Keratinocyte (primary cell): ENCODE data around the gene SMIM23. TPM values are rescaled to one million over a fixed set of nuclear protein-coding genes. Genes with fewer than 3 reads are reported as not detected.

ENCODE experiments used
- DNase-seq: peaks from one replicate; pipeline ENCODE4 v3.0.0-alpha.2; 2011; ENCODE audit warnings: low read depth, missing footprints, low spot score
- FAIRE-seq: peaks from 2 replicates; lab custom pipeline; 2011; peaks lifted over from hg19 to GRCh38; lab: Jason Lieb, UNC
- H2AFZ ChIP-seq: 2 replicates; pipeline ENCODE4 v1.6.0; 2012; ENCODE audit warnings: low read length, control low read depth, inconsistent platforms; ENCODE audit not compliant: control insufficient read depth
- H3K27ac ChIP-seq: 2 replicates; pipeline ENCODE4 v1.5.1; 2011; ENCODE audit warnings: low read length; ENCODE audit not compliant: control insufficient read depth, insufficient read depth
- H3K27me3 ChIP-seq: 3 replicates; pipeline ENCODE4 v1.6.0; 2011; ENCODE audit warnings: low read length; ENCODE audit not compliant: control insufficient read depth, insufficient read depth; ENCODE audit errors: extremely low read depth
- H3K36me3 ChIP-seq, 2 experiments: 2 replicates in 1 of 2; 3 replicates in 1 of 2; pipeline ENCODE4 v1.5.1; 2011; ENCODE audit warnings: low read length in 2 of 2, mild to moderate bottlenecking in 1 of 2; ENCODE audit not compliant: control insufficient read depth in 2 of 2, insufficient read depth in 2 of 2; ENCODE audit errors: extremely low read depth in 1 of 2
- H3K4me1 ChIP-seq: 3 replicates; pipeline ENCODE4 v1.5.1; 2011; ENCODE audit warnings: low read length; ENCODE audit not compliant: control insufficient read depth, insufficient read depth; ENCODE audit errors: extremely low read depth
- H3K4me2 ChIP-seq: 3 replicates; pipeline ENCODE4 v1.6.0; 2011; ENCODE audit warnings: low read depth, low read length; ENCODE audit not compliant: control insufficient read depth, insufficient read depth; ENCODE audit errors: extremely low read depth
- H3K4me3 ChIP-seq, 3 experiments: fragments of 200-600 bp in 1 of 3; sonication (generic) in 1 of 3; 2 replicates in 2 of 3; 3 replicates in 1 of 3; pipeline ENCODE4 v1.5.1; 2011 to 2016; ENCODE audit warnings: low read length in 3 of 3, mild to moderate bottlenecking in 3 of 3, control low read depth in 2 of 3, inconsistent platforms in 1 of 3, low read depth in 1 of 3, mixed read lengths in 1 of 3, mixed run types in 1 of 3, moderate library complexity in 1 of 3; ENCODE audit not compliant: control insufficient read depth in 2 of 3, insufficient read depth in 2 of 3; ENCODE audit errors: extremely low read depth in 1 of 3
- H3K79me2 ChIP-seq: 2 replicates; pipeline ENCODE4 v1.6.0; 2012; ENCODE audit warnings: low read length; ENCODE audit not compliant: control insufficient read depth, insufficient read depth
- H3K9ac ChIP-seq: 3 replicates; pipeline ENCODE4 v1.6.0; 2011; ENCODE audit warnings: low read length; ENCODE audit not compliant: control insufficient read depth, insufficient read depth; ENCODE audit errors: extremely low read depth
- H3K9me1 ChIP-seq: 3 replicates; pipeline ENCODE4 v1.6.0; 2011; ENCODE audit warnings: low read length; ENCODE audit not compliant: control insufficient read depth, insufficient read depth; ENCODE audit errors: extremely low read depth
- H3K9me3 ChIP-seq: 2 replicates; pipeline ENCODE4 v1.5.1; 2012; ENCODE audit warnings: low read depth, low read length; ENCODE audit not compliant: control insufficient read depth
- H4K20me1 ChIP-seq: 3 replicates; pipeline ENCODE4 v1.6.0; 2011; ENCODE audit warnings: low read length; ENCODE audit not compliant: control insufficient read depth, insufficient read depth; ENCODE audit errors: extremely low read depth
- EZH2 ChIP-seq: IDR thresholded peaks from one replicate; pipeline ENCODE4 v1.6.1; 2012; ENCODE audit warnings: inconsistent platforms, mild to moderate bottlenecking, low read length, moderate library complexity
- dilution Hi-C: fragments of 300-500 bp; cut with MboI; formaldehyde crosslinking; loops from one replicate; pipeline ENCODE4 v1.7.0; 2020; ENCODE audit warnings: low sequenced_read_pairs; ENCODE audit not compliant: extremely low pct_ligation_motif_present
- polyA plus RNA-seq, 5 experiments: library from polyadenylated mRNA; depleted of rRNA in 3 of 5; stranded (reverse) in 3 of 5; stranded (forward) in 1 of 5; unstranded in 1 of 5; fragments of >200 nt; gene quantifications; 1 replicate in 1 of 5; 2 replicates in 3 of 5; 3 replicates in 1 of 5; pipeline versions ENCODE4 v1.2.1 to v1.2.3, GENCODE V29; 2011 to 2012; ENCODE audit warnings: missing spikeins in 2 of 5, low read depth in 1 of 5, low replicate concordance in 1 of 5
- TF ChIP-seq, protein P1 (sequence below), 3 experiments: IDR thresholded peaks in 1 of 3; conservative IDR thresholded peaks in 1 of 3; optimal IDR thresholded peaks in 1 of 3; 2 replicates in 2 of 3; 3 replicates in 1 of 3; pipeline versions ENCODE3 to v1.5.1; 2011; ENCODE audit warnings: low read length in 3 of 3, mild to moderate bottlenecking in 3 of 3, moderate library complexity in 2 of 3, control low read depth in 1 of 3, inconsistent platforms in 1 of 3; ENCODE audit not compliant: insufficient read depth in 2 of 3; ENCODE audit errors: extremely low read depth in 1 of 3

SMIM23 gene
- polyA plus RNA-seq, 1 donor (not counting 4 experiments of a cell fraction or from before 2014, with no cell fraction given), result not detected

DNA sequence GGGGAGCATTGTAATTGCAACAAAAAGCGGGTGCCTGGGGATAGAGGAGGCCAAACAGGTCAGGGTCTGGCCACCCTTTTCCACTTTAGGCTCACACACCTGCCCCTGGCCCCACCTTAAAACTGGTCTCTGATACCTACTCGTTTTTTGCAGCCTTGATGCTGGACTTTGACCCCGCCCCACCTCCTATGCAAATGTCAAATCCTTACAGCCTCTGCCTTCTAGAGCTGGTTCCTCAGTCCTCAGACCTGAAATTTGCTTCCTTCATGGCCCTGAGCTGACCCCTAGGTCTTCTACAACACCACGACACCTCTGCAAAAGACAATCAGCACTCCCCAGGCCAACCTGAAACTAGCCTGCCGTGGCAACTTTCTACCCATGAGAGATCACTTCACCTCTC, 37.7 kb downstream of the SMIM23 start:
- Histone ChIP-seq H3K27me3 (no peaks in the 10 kb centered on the region), H3K9me1 (no peaks in the 10 kb centered on the region), H4K20me1 (no peaks in the 10 kb centered on the region), H3K4me1 (no peaks in the 10 kb centered on the region), H3K4me3 (no peak overlapping the region), H3K9me3 (peaks cover 3% of the 10 kb centered on the region), H3K36me3 (no peaks in the 10 kb centered on the region), H2AFZ (no peak overlapping the region), H3K79me2 (no peaks in the 10 kb centered on the region), H3K9ac (no peak overlapping the region), H3K27ac (no peak overlapping the region), H3K4me2 (no peak overlapping the region)
- DNase-seq, result no peak
- dilution Hi-C loops, result no loop called here
- no peak for TF ChIP-seq EZH2
- TF ChIP-seq, protein P1, sequence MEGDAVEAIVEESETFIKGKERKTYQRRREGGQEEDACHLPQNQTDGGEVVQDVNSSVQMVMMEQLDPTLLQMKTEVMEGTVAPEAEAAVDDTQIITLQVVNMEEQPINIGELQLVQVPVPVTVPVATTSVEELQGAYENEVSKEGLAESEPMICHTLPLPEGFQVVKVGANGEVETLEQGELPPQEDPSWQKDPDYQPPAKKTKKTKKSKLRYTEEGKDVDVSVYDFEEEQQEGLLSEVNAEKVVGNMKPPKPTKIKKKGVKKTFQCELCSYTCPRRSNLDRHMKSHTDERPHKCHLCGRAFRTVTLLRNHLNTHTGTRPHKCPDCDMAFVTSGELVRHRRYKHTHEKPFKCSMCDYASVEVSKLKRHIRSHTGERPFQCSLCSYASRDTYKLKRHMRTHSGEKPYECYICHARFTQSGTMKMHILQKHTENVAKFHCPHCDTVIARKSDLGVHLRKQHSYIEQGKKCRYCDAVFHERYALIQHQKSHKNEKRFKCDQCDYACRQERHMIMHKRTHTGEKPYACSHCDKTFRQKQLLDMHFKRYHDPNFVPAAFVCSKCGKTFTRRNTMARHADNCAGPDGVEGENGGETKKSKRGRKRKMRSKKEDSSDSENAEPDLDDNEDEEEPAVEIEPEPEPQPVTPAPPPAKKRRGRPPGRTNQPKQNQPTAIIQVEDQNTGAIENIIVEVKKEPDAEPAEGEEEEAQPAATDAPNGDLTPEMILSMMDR (optimal IDR thresholded peaks at IDR 0.05 in 1 of 3, IDR thresholded peaks at IDR 0.05 in 1 of 3, conservative IDR thresholded peaks at IDR 0.05 in 1 of 3; ENCODE audit: extremely low read depth in 1 of 3, insufficient read depth in 2 of 3, low read length in 3 of 3), result no peak
- no peak for FAIRE-seq

DNA sequence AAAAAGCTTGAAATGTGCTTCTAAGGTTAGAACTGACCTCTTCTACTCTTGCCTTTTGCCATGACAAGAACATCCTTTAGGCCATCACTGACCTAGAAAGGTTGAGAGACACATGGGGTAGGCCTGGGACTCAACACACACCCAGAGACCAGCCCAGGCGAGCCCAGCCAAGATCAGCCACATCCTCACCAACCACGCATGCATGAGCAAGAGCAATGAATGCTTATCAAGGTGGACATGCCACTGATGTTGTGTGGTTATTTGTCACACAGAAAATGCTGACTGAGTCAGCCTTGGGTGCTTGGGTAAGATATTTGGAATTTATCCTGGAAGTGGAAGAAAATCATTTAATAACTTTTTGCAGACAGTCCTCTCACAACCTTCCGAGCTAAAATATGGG, 39.4 kb downstream of the SMIM23 start:
- Histone ChIP-seq H3K9me1 (no peaks in the 10 kb centered on the region), H3K4me2 (no peak overlapping the region), H3K4me3 (no peak overlapping the region), H4K20me1 (no peaks in the 10 kb centered on the region), H3K27me3 (no peaks in the 10 kb centered on the region), H3K79me2 (no peaks in the 10 kb centered on the region), H3K9me3 (peaks cover 3% of the 10 kb centered on the region), H3K4me1 (no peaks in the 10 kb centered on the region), H3K36me3 (no peaks in the 10 kb centered on the region), H3K27ac (no peak overlapping the region), H2AFZ (no peak overlapping the region), H3K9ac (no peak overlapping the region)
- DNase-seq (peak; percentile 21), FAIRE-seq (peak; percentile 23)
- TF ChIP-seq EZH2, result no peak
- TF ChIP-seq, protein P1 (optimal IDR thresholded peaks at IDR 0.05 in 1 of 3, IDR thresholded peaks at IDR 0.05 in 1 of 3, conservative IDR thresholded peaks at IDR 0.05 in 1 of 3; ENCODE audit: extremely low read depth in 1 of 3, insufficient read depth in 2 of 3, low read length in 3 of 3), result no peak
- dilution Hi-C loops, result no loop called here
